ENCODE results near the gene SESTD1. TPM values are rescaled to one million over a fixed set of nuclear protein-coding genes. Genes with fewer than 3 reads are reported as not detected.

SESTD1 gene
- total RNA-seq, 1 donor from 2014 or later = 17.9 TPM

GRCh38 chr2:179072527-179072926 is 192.1 kb downstream of the SESTD1 start:
- Histone ChIP-seq H3K4me3 (ENCODE audit: low read depth, low read length) (no peak overlapping the region), H3K27me3 (ENCODE audit: control insufficient read depth, insufficient read depth, low read length) (no peaks in the 10 kb centered on the region), H3K36me3 (ENCODE audit: control insufficient read depth, insufficient read depth, low read length) (no peaks in the 10 kb centered on the region)
- DNase-seq (ENCODE audit: low read depth) = no peak
- TF ChIP-seq CTCF (IDR thresholded peaks at IDR 0.05; ENCODE audit: insufficient read depth, low read length, poor library complexity, severe bottlenecking) = no peak

GRCh38 chr2:179071810-179072355 is 192.7 kb downstream of the SESTD1 start:
- no peaks in the 10 kb centered on the region for H3K36me3 ChIP-seq (ENCODE audit: control insufficient read depth, insufficient read depth, low read length)
- H3K4me3 ChIP-seq (ENCODE audit: low read depth, low read length) = no peak overlapping the region
- TF ChIP-seq CTCF (IDR thresholded peaks at IDR 0.05; ENCODE audit: insufficient read depth, low read length, poor library complexity, severe bottlenecking) = no peak
- no peak for DNase-seq (ENCODE audit: low read depth)
- no peaks in the 10 kb centered on the region for H3K27me3 ChIP-seq (ENCODE audit: control insufficient read depth, insufficient read depth, low read length)

GRCh38 chr2:179070895-179071294 is 193.7 kb downstream of the SESTD1 start:
- no peaks in the 10 kb centered on the region for H3K27me3 ChIP-seq (ENCODE audit: control insufficient read depth, insufficient read depth, low read length)
- H3K4me3 ChIP-seq (ENCODE audit: low read depth, low read length) = no peak overlapping the region
- no peaks in the 10 kb centered on the region for H3K36me3 ChIP-seq (ENCODE audit: control insufficient read depth, insufficient read depth, low read length)
- TF ChIP-seq CTCF (IDR thresholded peaks at IDR 0.05; ENCODE audit: insufficient read depth, low read length, poor library complexity, severe bottlenecking) = no peak
- no peak for DNase-seq (ENCODE audit: low read depth)

GRCh38 chr2:179069685-179070084 is 194.9 kb downstream of the SESTD1 start:
- Histone ChIP-seq H3K36me3 (ENCODE audit: control insufficient read depth, insufficient read depth, low read length) (no peaks in the 10 kb centered on the region), H3K27me3 (ENCODE audit: control insufficient read depth, insufficient read depth, low read length) (no peaks in the 10 kb centered on the region), H3K4me3 (ENCODE audit: low read depth, low read length) (no peak overlapping the region)
- DNase-seq (ENCODE audit: low read depth) = no peak
- TF ChIP-seq CTCF (IDR thresholded peaks at IDR 0.05; ENCODE audit: insufficient read depth, low read length, poor library complexity, severe bottlenecking) = no peak

- TF ChIP-seq CTCF (IDR thresholded peaks at IDR 0.05; ENCODE audit: insufficient read depth, low read length, poor library complexity, severe bottlenecking) = no peak
- Histone ChIP-seq H3K4me3 (ENCODE audit: low read depth, low read length) (no peak overlapping the region), H3K27me3 (ENCODE audit: control insufficient read depth, insufficient read depth, low read length) (no peaks in the 10 kb centered on the region), H3K36me3 (ENCODE audit: control insufficient read depth, insufficient read depth, low read length) (no peaks in the 10 kb centered on the region)
- no peak for DNase-seq (ENCODE audit: low read depth)
Measured at GRCh38 chr2:179068991-179069643, 195.5 kb downstream of the SESTD1 start.
